Testis (tissue), 2 donors: ENCODE data around the gene LRRC45.

Experiments used
- CTCF ChIP-seq, 3 experiments: fragments of 450-650 bp in 2 of 3; fragments of 200-600 bp in 1 of 3; sonication (generic) in 1 of 3; IDR thresholded peaks; one replicate each; pipeline ENCODE4 v1.5.1; 2016 to 2019; ENCODE audit warnings: antibody characterized with exemption in 3 of 3, mild to moderate bottlenecking in 2 of 3, moderate library complexity in 1 of 3
- POLR2A ChIP-seq: fragments of 450-650 bp; IDR thresholded peaks from one replicate; pipeline ENCODE4 v1.6.1; 2017; ENCODE audit warnings: antibody characterized with exemption, mild to moderate bottlenecking, moderate library complexity

- TF ChIP-seq CTCF (IDR thresholded peaks at IDR 0.05): no peak
- no peak for TF ChIP-seq POLR2A
Measured at GRCh38 chr17:82048571-82048971, 25.5 kb downstream of the LRRC45 start.
